H1 (cell line): ENCODE data around the gene R3HDML. TPM values are rescaled to one million over a fixed set of nuclear protein-coding genes. Genes with fewer than 3 reads are reported as not detected.

ENCODE experiments used
- CBX5 ChIP-seq: fragments of 300-800, 300-1000 bp; sonication (generic); IDR thresholded peaks from 2 replicates; pipeline ENCODE4 v1.7.1; 2016; ENCODE audit warnings: antibody characterized with exemption, low read length, low read depth
- POU5F1 ChIP-seq: IDR thresholded peaks from 2 replicates; pipeline ENCODE4 v1.6.1; 2011; ENCODE audit warnings: low read depth, mild to moderate bottlenecking, low read length, moderate library complexity
- SP2 ChIP-seq: IDR thresholded peaks from 2 replicates; pipeline ENCODE4 v1.6.1; 2012; ENCODE audit warnings: mild to moderate bottlenecking, low read length, inconsistent platforms
- TAF1 ChIP-seq: IDR thresholded peaks from 2 replicates; pipeline ENCODE4 v1.6.1; 2011; ENCODE audit warnings: mild to moderate bottlenecking, low read depth, low read length
- polyA plus RNA-seq, 7 experiments: library from polyadenylated mRNA; depleted of rRNA in 3 of 7; stranded (reverse) in 5 of 7; unstranded in 2 of 7; fragments of >200 nt in 5 of 7; fragments of 200-250 nt in 2 of 7; gene quantifications; 1 replicate in 5 of 7; 2 replicates in 1 of 7; 4 replicates in 1 of 7; pipeline versions ENCODE4 v1.2.1 to v1.2.3, GENCODE V29; 2011 to 2013; ENCODE audit warnings: missing spikeins in 2 of 7, mixed read lengths in 2 of 7
- total RNA-seq: library from RNA; stranded (reverse); fragmentation: NEBNext Ultra II Directional; extraction: Animal tissue kit (Norgen Biotek cat#: 25700); gene quantifications from 2 replicates; pipeline ENCODE4 v1.2.1, GENCODE V29; 2021

R3HDML gene
- total and polyA plus RNA-seq, 2 of the 8 experiments (the other 6 are each of a cell fraction or from before 2014, with no cell fraction given): not detected

DNA sequence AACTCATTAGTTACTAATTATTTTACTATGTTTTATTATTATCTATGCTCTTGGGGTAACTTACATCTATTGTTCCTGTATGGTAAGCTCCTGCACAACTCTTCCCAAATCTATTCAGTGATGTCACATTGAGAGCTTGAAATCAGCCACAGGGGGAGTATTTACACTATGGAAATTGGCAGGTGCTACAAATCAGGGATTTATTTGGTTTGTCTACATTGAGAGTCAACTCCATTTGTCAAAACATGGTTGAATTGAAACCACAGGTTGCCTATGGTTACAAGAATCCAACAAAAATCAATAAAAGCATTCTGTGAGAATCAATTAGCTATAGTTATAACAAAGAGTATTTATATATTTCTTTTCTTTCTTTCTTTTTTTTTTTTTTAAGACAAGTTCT, 22.0 kb upstream of the R3HDML start (continued):
- TF ChIP-seq TAF1 (no peak), CBX5 (no peak), POU5F1 (no peak), SP2 (no peak)
- TF ChIP-seq, all 59 proteins: peak for 0
